Keratinocyte (primary cell): ENCODE data around the gene ANXA1. TPM values are rescaled to one million over a fixed set of nuclear protein-coding genes. Genes with fewer than 3 reads are reported as not detected.

ENCODE experiments used
- DNase-seq: peaks from one replicate; pipeline ENCODE4 v3.0.0-alpha.2; 2011; ENCODE audit warnings: low read depth, missing footprints, low spot score
- FAIRE-seq: peaks from 2 replicates; lab custom pipeline; 2011; peaks lifted over from hg19 to GRCh38; lab: Jason Lieb, UNC
- H2AFZ ChIP-seq: 2 replicates; pipeline ENCODE4 v1.6.0; 2012; ENCODE audit warnings: low read length, control low read depth, inconsistent platforms; ENCODE audit not compliant: control insufficient read depth
- H3K27ac ChIP-seq: 2 replicates; pipeline ENCODE4 v1.5.1; 2011; ENCODE audit warnings: low read length; ENCODE audit not compliant: control insufficient read depth, insufficient read depth
- H3K27me3 ChIP-seq: 3 replicates; pipeline ENCODE4 v1.6.0; 2011; ENCODE audit warnings: low read length; ENCODE audit not compliant: control insufficient read depth, insufficient read depth; ENCODE audit errors: extremely low read depth
- H3K36me3 ChIP-seq, 2 experiments: 2 replicates in 1 of 2; 3 replicates in 1 of 2; pipeline ENCODE4 v1.5.1; 2011; ENCODE audit warnings: low read length in 2 of 2, mild to moderate bottlenecking in 1 of 2; ENCODE audit not compliant: control insufficient read depth in 2 of 2, insufficient read depth in 2 of 2; ENCODE audit errors: extremely low read depth in 1 of 2
- H3K4me1 ChIP-seq: 3 replicates; pipeline ENCODE4 v1.5.1; 2011; ENCODE audit warnings: low read length; ENCODE audit not compliant: control insufficient read depth, insufficient read depth; ENCODE audit errors: extremely low read depth
- H3K4me2 ChIP-seq: 3 replicates; pipeline ENCODE4 v1.6.0; 2011; ENCODE audit warnings: low read depth, low read length; ENCODE audit not compliant: control insufficient read depth, insufficient read depth; ENCODE audit errors: extremely low read depth
- H3K4me3 ChIP-seq, 3 experiments: fragments of 200-600 bp in 1 of 3; sonication (generic) in 1 of 3; 2 replicates in 2 of 3; 3 replicates in 1 of 3; pipeline ENCODE4 v1.5.1; 2011 to 2016; ENCODE audit warnings: low read length in 3 of 3, mild to moderate bottlenecking in 3 of 3, control low read depth in 2 of 3, inconsistent platforms in 1 of 3, low read depth in 1 of 3, mixed read lengths in 1 of 3, mixed run types in 1 of 3, moderate library complexity in 1 of 3; ENCODE audit not compliant: control insufficient read depth in 2 of 3, insufficient read depth in 2 of 3; ENCODE audit errors: extremely low read depth in 1 of 3
- H3K79me2 ChIP-seq: 2 replicates; pipeline ENCODE4 v1.6.0; 2012; ENCODE audit warnings: low read length; ENCODE audit not compliant: control insufficient read depth, insufficient read depth
- H3K9ac ChIP-seq: 3 replicates; pipeline ENCODE4 v1.6.0; 2011; ENCODE audit warnings: low read length; ENCODE audit not compliant: control insufficient read depth, insufficient read depth; ENCODE audit errors: extremely low read depth
- H3K9me1 ChIP-seq: 3 replicates; pipeline ENCODE4 v1.6.0; 2011; ENCODE audit warnings: low read length; ENCODE audit not compliant: control insufficient read depth, insufficient read depth; ENCODE audit errors: extremely low read depth
- H3K9me3 ChIP-seq: 2 replicates; pipeline ENCODE4 v1.5.1; 2012; ENCODE audit warnings: low read depth, low read length; ENCODE audit not compliant: control insufficient read depth
- H4K20me1 ChIP-seq: 3 replicates; pipeline ENCODE4 v1.6.0; 2011; ENCODE audit warnings: low read length; ENCODE audit not compliant: control insufficient read depth, insufficient read depth; ENCODE audit errors: extremely low read depth
- CTCF ChIP-seq, 3 experiments: IDR thresholded peaks in 1 of 3; conservative IDR thresholded peaks in 1 of 3; optimal IDR thresholded peaks in 1 of 3; 2 replicates in 2 of 3; 3 replicates in 1 of 3; pipeline versions ENCODE3 to v1.5.1; 2011; ENCODE audit warnings: low read length in 3 of 3, mild to moderate bottlenecking in 3 of 3, moderate library complexity in 2 of 3, control low read depth in 1 of 3, inconsistent platforms in 1 of 3; ENCODE audit not compliant: insufficient read depth in 2 of 3; ENCODE audit errors: extremely low read depth in 1 of 3
- EZH2 ChIP-seq: IDR thresholded peaks from one replicate; pipeline ENCODE4 v1.6.1; 2012; ENCODE audit warnings: inconsistent platforms, mild to moderate bottlenecking, low read length, moderate library complexity
- dilution Hi-C: fragments of 300-500 bp; cut with MboI; formaldehyde crosslinking; loops from one replicate; pipeline ENCODE4 v1.7.0; 2020; ENCODE audit warnings: low sequenced_read_pairs; ENCODE audit not compliant: extremely low pct_ligation_motif_present
- polyA plus RNA-seq, 5 experiments: library from polyadenylated mRNA; depleted of rRNA in 3 of 5; stranded (reverse) in 3 of 5; stranded (forward) in 1 of 5; unstranded in 1 of 5; fragments of >200 nt; gene quantifications; 1 replicate in 1 of 5; 2 replicates in 3 of 5; 3 replicates in 1 of 5; pipeline versions ENCODE4 v1.2.1 to v1.2.3, GENCODE V29; 2011 to 2012; ENCODE audit warnings: missing spikeins in 2 of 5, low read depth in 1 of 5, low replicate concordance in 1 of 5

The ANXA1 gene
- polyA plus RNA-seq, 1 donor (not counting 4 experiments of a cell fraction or from before 2014, with no cell fraction given), result 1,449 TPM

GRCh38 chr9:73213300-73213699, 61.6 kb downstream of the ANXA1 start:
- no peaks in the 10 kb centered on the region for H3K36me3 ChIP-seq
- no peak overlapping the region for H3K27ac ChIP-seq
- H3K9me1 ChIP-seq, result no peaks in the 10 kb centered on the region
- H3K9ac ChIP-seq, result no peak overlapping the region
- TF ChIP-seq CTCF (optimal IDR thresholded peaks at IDR 0.05 in 1 of 3, IDR thresholded peaks at IDR 0.05 in 1 of 3, conservative IDR thresholded peaks at IDR 0.05 in 1 of 3; ENCODE audit: extremely low read depth in 1 of 3, insufficient read depth in 2 of 3, low read length in 3 of 3), result no peak
- no peak for TF ChIP-seq EZH2
- no peaks in the 10 kb centered on the region for H3K27me3 ChIP-seq
- dilution Hi-C loops, result no loop called here
- no peaks in the 10 kb centered on the region for H3K9me3 ChIP-seq
- H3K79me2 ChIP-seq, result no peaks in the 10 kb centered on the region
- no peaks in the 10 kb centered on the region for H3K4me1 ChIP-seq
- no peak overlapping the region for H3K4me3 ChIP-seq
- no peak overlapping the region for H3K4me2 ChIP-seq
- no peaks in the 10 kb centered on the region for H4K20me1 ChIP-seq
- DNase-seq (no peak), FAIRE-seq (no peak)
- no peak overlapping the region for H2AFZ ChIP-seq

- Histone ChIP-seq H2AFZ (no peak overlapping the region), H3K27ac (no peak overlapping the region), H3K36me3 (no peaks in the 10 kb centered on the region), H3K4me2 (no peak overlapping the region), H3K27me3 (no peaks in the 10 kb centered on the region), H3K9me1 (no peaks in the 10 kb centered on the region), H3K9me3 (no peaks in the 10 kb centered on the region), H3K79me2 (no peaks in the 10 kb centered on the region), H3K9ac (no peak overlapping the region), H3K4me1 (peaks cover 4% of the 10 kb centered on the region), H4K20me1 (no peaks in the 10 kb centered on the region), H3K4me3 (no peak overlapping the region)
- FAIRE-seq, result no peak
- dilution Hi-C loops, result no loop called here
- no peak for DNase-seq
- no peak for TF ChIP-seq CTCF (optimal IDR thresholded peaks at IDR 0.05 in 1 of 3, IDR thresholded peaks at IDR 0.05 in 1 of 3, conservative IDR thresholded peaks at IDR 0.05 in 1 of 3; ENCODE audit: extremely low read depth in 1 of 3, insufficient read depth in 2 of 3, low read length in 3 of 3)
- TF ChIP-seq EZH2, result no peak
Observed at GRCh38 chr9:73215249-73215648, 63.6 kb downstream of the ANXA1 start.
